Spleen (tissue), 11 donors: ENCODE measurements around the gene ALDH1A1. TPM values are rescaled to one million over a fixed set of nuclear protein-coding genes. Genes with fewer than 3 reads are reported as not detected.

ENCODE experiments used
- DNase-seq: peaks from one replicate; pipeline ENCODE4 v3.0.0-alpha.2; 2020
- H3K27ac ChIP-seq, 8 donors: fragments of 200-600 bp; sonication (generic) in 7 of 8; 1 replicate in 4 of 8; 2 replicates in 4 of 8; pipeline versions ENCODE4 v1.5.0 to v1.8.0; 2016 to 2021; ENCODE audit warnings: inconsistent platforms in 4 of 8, mild to moderate bottlenecking in 4 of 8, moderate library complexity in 1 of 8
- H3K27me3 ChIP-seq, 7 donors: fragments of 200-600 bp; sonication (generic) in 6 of 7; replicated peaks in 1 of 7; 1 replicate in 4 of 7; 2 replicates in 3 of 7; pipeline versions ENCODE4 v1.5.0 to v1.8.0; 2016 to 2021; ENCODE audit warnings: inconsistent platforms in 3 of 7, mild to moderate bottlenecking in 1 of 7
- H3K36me3 ChIP-seq, 6 donors: fragments of 200-600 bp; sonication (generic) in 5 of 6; 1 replicate in 4 of 6; 2 replicates in 2 of 6; pipeline versions ENCODE4 v1.5.0 to v1.8.0; 2016 to 2021; ENCODE audit warnings: inconsistent platforms in 2 of 6
- H3K4me1 ChIP-seq, 6 donors: fragments of 200-600 bp; sonication (generic) in 5 of 6; 1 replicate in 3 of 6; 2 replicates in 3 of 6; pipeline versions ENCODE4 v1.5.0 to v1.8.0; 2016 to 2021; ENCODE audit warnings: inconsistent platforms in 3 of 6
- H3K4me3 ChIP-seq, 8 donors: fragments of 200-600 bp; sonication (generic) in 7 of 8; 1 replicate in 4 of 8; 2 replicates in 4 of 8; pipeline versions ENCODE4 v1.5.0 to v1.8.0; 2016 to 2021; ENCODE audit warnings: inconsistent platforms in 4 of 8, mild to moderate bottlenecking in 4 of 8, moderate library complexity in 2 of 8
- H3K9me3 ChIP-seq, 8 donors: fragments of 200-600 bp; sonication (generic) in 7 of 8; 1 replicate in 4 of 8; 2 replicates in 4 of 8; pipeline versions ENCODE4 v1.5.0 to v1.8.0; 2016 to 2021; ENCODE audit warnings: inconsistent platforms in 4 of 8
- POLR2A ChIP-seq, 3 donors: fragments of 450-650 bp; IDR thresholded peaks; one replicate each; pipeline ENCODE4 v1.5.1; 2017; ENCODE audit warnings: antibody characterized with exemption in 3 of 3, mild to moderate bottlenecking in 1 of 3
- POLR2AphosphoS5 ChIP-seq, 3 donors: sonication (generic); formaldehyde crosslinking; IDR thresholded peaks; one replicate each; pipeline ENCODE4 v1.5.1; 2017; ENCODE audit warnings: antibody characterized with exemption in 3 of 3
- WGBS, 5 donors: extraction: QIAGEN DNeasy Blood & Tissue Kit in 3 of 5; methylation state at CpG; one replicate each; pipeline versions ENCODE4 v1.1.5 to v1.1.7; 2013 to 2018; 5-methylcytosine and 5-hydroxymethylcytosine counted together
- intact Hi-C: fragments of 100-400 bp; cut with DNase I; formaldehyde crosslinking; loops from one replicate; pipeline ENCODE4 v1.15.0; 2023; ENCODE audit warnings: low total_unique reads
- polyA plus RNA-seq, 3 donors: library from polyadenylated mRNA; stranded (reverse); fragments of 200-250 nt; gene quantifications; one replicate each; pipeline ENCODE4 v1.2.1, GENCODE V29; 2013
- total RNA-seq, 7 donors: library from RNA; depleted of rRNA in 3 of 7; stranded (reverse); fragments of >200 nt in 3 of 7; fragmentation: NEBNext Ultra II Directional in 4 of 7; extraction: Animal tissue kit (Norgen Biotek cat#: 25700) in 4 of 7; gene quantifications; one replicate each; pipeline versions ENCODE4 v1.1.0 to v1.2.1, GENCODE V29; 2016 to 2021
- TF ChIP-seq, protein P1 (sequence below), 11 experiments: fragments of 200-600 bp in 7 of 11; fragments of 450-650 bp in 4 of 11; sonication (generic) in 4 of 11; IDR thresholded peaks in 8 of 11; conservative IDR thresholded peaks in 3 of 11; 1 replicate in 7 of 11; 2 replicates in 4 of 11; pipeline versions ENCODE4 v1.4.0 to v1.8.0; 2016 to 2021; ENCODE audit warnings: antibody characterized with exemption in 11 of 11, inconsistent platforms in 4 of 11, mild to moderate bottlenecking in 1 of 11
- donor health status: healthy with polysubstance abuse.
- donor health status: DM: no; HTN: no; CAD: no; lungs with moderate emphysema.
- donor health status: DM: no; HTN: no; CAD: no.
- donor health status: Bipolar disorder and iron deficiency.
- donor health status: healthy.
- donor health status: DM: no; HTN: no; CAD: no.
- donor health status: DM: yes; HTN: yes; CAD: no.

ALDH1A1 gene
- total and polyA plus RNA-seq, 10 donors: 19.1 to 129 (median 64.4) TPM

DNA sequence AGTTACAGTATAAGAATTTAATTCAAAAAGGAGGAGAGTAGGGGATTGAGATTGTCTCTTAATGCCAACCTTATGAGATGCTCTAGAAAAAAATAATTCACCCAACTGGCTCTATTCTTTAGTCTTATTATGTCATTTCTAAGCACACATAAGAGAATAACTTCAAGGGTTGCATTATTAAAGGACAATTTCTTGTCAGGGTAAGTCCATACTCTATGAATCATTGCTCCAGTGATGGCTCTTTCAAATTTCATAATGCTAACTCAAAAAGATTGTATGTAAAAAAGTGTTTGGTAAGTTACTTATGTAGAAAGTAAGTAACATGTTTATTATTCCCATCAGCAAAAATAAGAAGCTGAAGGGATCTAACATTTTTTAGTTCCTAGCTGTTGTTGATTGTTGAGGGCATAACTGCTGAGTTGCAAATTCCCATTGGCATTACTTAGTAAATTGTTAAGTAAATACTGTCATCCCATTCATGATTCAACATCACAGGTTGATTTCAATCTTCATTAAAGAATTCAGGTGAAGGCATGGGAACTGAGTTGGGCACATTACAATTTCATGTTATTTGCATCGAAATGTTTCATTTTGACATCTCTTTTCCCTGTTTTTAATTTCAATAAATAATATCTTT, 28.6 kb downstream of the ALDH1A1 start:
- Histone ChIP-seq H3K4me1 (peaks cover 0 to 14% (median 6%) of the 10 kb centered on the region in 6 donors), H3K9me3 (no peaks in the 10 kb centered on the region), H3K27me3 (no peaks in the 10 kb centered on the region), H3K36me3 (no peaks in the 10 kb centered on the region), H3K4me3 (no peak overlapping the region), H3K27ac (no peak overlapping the region)
- WGBS, 5 donors: 77 to 92% (median 85%) methylated on average over 1 of the region's 1 CpG
- intact Hi-C loops: no loop called here
- no peak for DNase-seq
- TF ChIP-seq, protein P1, sequence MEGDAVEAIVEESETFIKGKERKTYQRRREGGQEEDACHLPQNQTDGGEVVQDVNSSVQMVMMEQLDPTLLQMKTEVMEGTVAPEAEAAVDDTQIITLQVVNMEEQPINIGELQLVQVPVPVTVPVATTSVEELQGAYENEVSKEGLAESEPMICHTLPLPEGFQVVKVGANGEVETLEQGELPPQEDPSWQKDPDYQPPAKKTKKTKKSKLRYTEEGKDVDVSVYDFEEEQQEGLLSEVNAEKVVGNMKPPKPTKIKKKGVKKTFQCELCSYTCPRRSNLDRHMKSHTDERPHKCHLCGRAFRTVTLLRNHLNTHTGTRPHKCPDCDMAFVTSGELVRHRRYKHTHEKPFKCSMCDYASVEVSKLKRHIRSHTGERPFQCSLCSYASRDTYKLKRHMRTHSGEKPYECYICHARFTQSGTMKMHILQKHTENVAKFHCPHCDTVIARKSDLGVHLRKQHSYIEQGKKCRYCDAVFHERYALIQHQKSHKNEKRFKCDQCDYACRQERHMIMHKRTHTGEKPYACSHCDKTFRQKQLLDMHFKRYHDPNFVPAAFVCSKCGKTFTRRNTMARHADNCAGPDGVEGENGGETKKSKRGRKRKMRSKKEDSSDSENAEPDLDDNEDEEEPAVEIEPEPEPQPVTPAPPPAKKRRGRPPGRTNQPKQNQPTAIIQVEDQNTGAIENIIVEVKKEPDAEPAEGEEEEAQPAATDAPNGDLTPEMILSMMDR (IDR thresholded peaks at IDR 0.05 in 8 of 11, conservative IDR thresholded peaks at IDR 0.05 in 3 of 11): no peak
- no peak for TF ChIP-seq POLR2A (IDR thresholded peaks at IDR 0.05)
- TF ChIP-seq POLR2AphosphoS5 (IDR thresholded peaks at IDR 0.05): no peak

DNA sequence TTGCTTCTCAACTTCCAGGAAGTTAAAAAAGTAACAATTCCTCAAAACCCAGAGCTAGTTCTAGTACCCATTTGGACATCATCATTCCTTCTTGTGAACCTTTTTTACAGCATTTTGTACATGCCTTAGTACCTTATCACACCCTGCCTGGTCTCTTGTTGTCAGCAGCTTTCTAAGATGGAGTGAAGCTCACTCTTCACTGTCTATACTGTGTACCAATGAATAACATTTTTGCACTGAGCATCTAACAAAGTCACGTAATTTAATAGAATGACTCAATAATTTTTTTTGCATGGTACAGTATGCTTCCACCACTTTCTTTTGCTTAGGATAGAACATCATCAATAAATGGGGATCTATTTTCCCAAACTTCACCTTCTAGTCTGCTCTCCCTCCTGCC, 29.8 kb downstream of the ALDH1A1 start:
- Histone ChIP-seq H3K36me3 (no peaks in the 10 kb centered on the region), H3K9me3 (no peaks in the 10 kb centered on the region), H3K4me3 (no peak overlapping the region), H3K4me1 (peaks cover 0 to 21% (median 7%) of the 10 kb centered on the region in 6 donors), H3K27me3 (no peaks in the 10 kb centered on the region), H3K27ac (no peak overlapping the region)
- WGBS, 5 donors: 81 to 96% (median 88%) methylated on average over 1 of the region's 1 CpG
- TF ChIP-seq POLR2A (IDR thresholded peaks at IDR 0.05) (no peak), POLR2AphosphoS5 (IDR thresholded peaks at IDR 0.05) (no peak)
- TF ChIP-seq, protein P1 (IDR thresholded peaks at IDR 0.05 in 8 of 11, conservative IDR thresholded peaks at IDR 0.05 in 3 of 11): no peak
- intact Hi-C loops: no loop called here
- no peak for DNase-seq

DNA sequence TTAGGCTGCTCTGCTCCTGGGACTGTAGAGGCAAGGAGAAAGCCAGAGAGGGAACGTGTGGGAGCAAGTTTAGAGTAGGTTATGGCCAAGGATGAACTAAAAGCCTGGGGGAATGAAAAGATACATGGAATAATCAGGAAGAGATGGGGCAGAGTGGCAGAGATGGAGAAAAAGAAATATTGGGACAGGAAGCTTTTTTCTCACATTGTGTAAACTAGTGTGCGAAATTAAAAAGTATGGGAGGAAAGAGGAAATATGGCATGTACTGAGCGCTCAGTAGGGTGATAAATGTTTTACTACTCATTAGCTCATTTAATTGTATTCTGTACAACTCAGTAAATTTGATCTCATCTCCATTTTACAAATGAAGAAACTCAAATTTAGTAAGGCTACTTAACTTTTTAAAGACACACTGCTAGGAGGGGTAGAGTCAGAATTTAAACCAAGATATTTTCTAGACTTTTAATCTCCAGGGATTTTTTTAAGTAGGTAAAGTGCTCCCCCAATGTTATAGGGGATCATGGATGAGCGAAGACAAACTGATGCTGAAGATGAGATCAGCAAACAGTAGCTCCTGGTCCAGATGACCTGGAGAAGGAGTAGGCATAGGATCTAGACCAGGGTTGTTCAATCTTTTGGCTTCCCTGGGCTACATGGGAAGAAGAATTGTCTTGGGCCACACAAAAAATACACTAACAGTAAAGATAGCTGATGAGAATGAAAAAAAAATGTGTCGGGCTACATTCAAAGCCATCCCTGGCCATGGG, 30.8 kb downstream of the ALDH1A1 start:
- H3K4me1 ChIP-seq: peaks cover 0 to 24% (median 7%) of the 10 kb centered on the region in 6 donors
- H3K9me3 ChIP-seq: no peaks in the 10 kb centered on the region
- WGBS, 5 donors: 86 to 93% (median 88%) methylated on average over 5 of the region's 5 CpGs
- intact Hi-C loops: no loop called here
- H3K27ac ChIP-seq: no peak overlapping the region
- no peak for DNase-seq
- H3K36me3 ChIP-seq: no peaks in the 10 kb centered on the region
- H3K27me3 ChIP-seq: no peaks in the 10 kb centered on the region
- no peak overlapping the region for H3K4me3 ChIP-seq
- TF ChIP-seq, protein P1 (IDR thresholded peaks at IDR 0.05 in 8 of 11, conservative IDR thresholded peaks at IDR 0.05 in 3 of 11): no peak
- no peak for TF ChIP-seq POLR2A (IDR thresholded peaks at IDR 0.05)
- TF ChIP-seq POLR2AphosphoS5 (IDR thresholded peaks at IDR 0.05): no peak
